PC-3 (cell line): ENCODE data around the gene PRRX2. TPM values are rescaled to one million over a fixed set of nuclear protein-coding genes. Genes with fewer than 3 reads are reported as not detected.

Experiments
- total RNA-seq: library from RNA; depleted of rRNA; stranded (reverse); fragments of >200 nt; gene quantifications from 2 replicates; pipeline ENCODE4 v1.2.3, GENCODE V29; 2014; rRNA removed

PRRX2 gene
- total RNA-seq, 1 experiment from 2014 or later: 0.47 TPM

Other genes with a start within 250 kb of the PRRX2 start
- not detected in 2 replicates for gene C9orf50, start 44.5 kb upstream of the PRRX2 start, total RNA-seq
- gene NTMT1, start 39.5 kb upstream of the PRRX2 start, total RNA-seq: 50.2 and 60.6 TPM in 2 replicates
- 19.1 and 20.8 TPM in 2 replicates for gene ASB6, start 23.5 kb upstream of the PRRX2 start, total RNA-seq
- 21.0 and 26.8 TPM in 2 replicates for gene PTGES, start 87.4 kb downstream of the PRRX2 start, total RNA-seq
- 11.0 and 12.8 TPM in 2 replicates for gene TOR1B, start 137.5 kb downstream of the PRRX2 start, total RNA-seq
- 28.2 and 29.8 TPM in 2 replicates for gene TOR1A, start 158.5 kb downstream of the PRRX2 start, total RNA-seq
- gene C9orf78, start 169.6 kb downstream of the PRRX2 start, total RNA-seq: 42.4 and 57.4 TPM in 2 replicates
- 15.0 and 16.2 TPM in 2 replicates for gene USP20, start 169.8 kb downstream of the PRRX2 start, total RNA-seq